Psoas muscle (tissue), 8 donors: Measurements from ENCODE around the gene SPDEF. TPM values are rescaled to one million over a fixed set of nuclear protein-coding genes. Genes with fewer than 3 reads are reported as not detected.

ENCODE experiments used
- ATAC-seq, 4 donors: fragments of 200-7000 bp; cut with Tn5 transposase; one replicate each; pipeline ENCODE4 v1.9.1; 2020; ENCODE audit warnings: moderate library complexity in 3 of 4, mild to moderate bottlenecking in 2 of 4
- DNase-seq, 2 donors: peaks; one replicate each; pipeline ENCODE4 v3.0.0-alpha.2; 2020
- H3K27ac ChIP-seq: fragments of 200-600 bp; one replicate; pipeline ENCODE4 v1.8.0; 2022
- H3K27me3 ChIP-seq, 3 donors: fragments of 200-600 bp in 1 of 3; one replicate each; pipeline versions ENCODE4 v1.6.1 to v1.8.0; 2013 to 2022; ENCODE audit warnings: low read length in 2 of 3, mild to moderate bottlenecking in 2 of 3, moderate library complexity in 1 of 3; ENCODE audit not compliant: insufficient read depth in 3 of 3
- H3K36me3 ChIP-seq, 2 donors: fragments of 200-600 bp in 1 of 2; one replicate each; pipeline versions ENCODE4 v1.6.1 to v1.8.0; 2013 to 2022; ENCODE audit warnings: low read depth in 1 of 2, mild to moderate bottlenecking in 1 of 2, moderate library complexity in 1 of 2; ENCODE audit not compliant: insufficient read depth in 1 of 2
- H3K4me1 ChIP-seq: fragments of 200-600 bp; one replicate; pipeline ENCODE4 v1.8.0; 2022
- H3K4me3 ChIP-seq: fragments of 200-600 bp; one replicate; pipeline ENCODE4 v1.8.0; 2022; ENCODE audit warnings: mild to moderate bottlenecking
- H3K9me3 ChIP-seq: fragments of 200-600 bp; one replicate; pipeline ENCODE4 v1.8.0; 2022
- CTCF ChIP-seq: fragments of 200-600 bp; IDR thresholded peaks from one replicate; pipeline ENCODE4 v1.8.0; 2022; ENCODE audit warnings: antibody characterized with exemption
- WGBS, 3 donors: extraction: QIAGEN DNeasy Blood & Tissue Kit; methylation state at CpG; one replicate each; pipeline versions ENCODE4 v1.1.6 to v1.1.7; 2013; 5-methylcytosine and 5-hydroxymethylcytosine counted together
- intact Hi-C, 2 donors: fragments of 100-400 bp; cut with DNase I; formaldehyde crosslinking; loops; one replicate each; pipeline versions ENCODE4 v1.11.0 to v1.14.2; 2022
- polyA plus RNA-seq, 3 donors: library from polyadenylated mRNA; stranded (reverse); fragments of 200-250 nt; gene quantifications; one replicate each; pipeline ENCODE4 v1.2.3, GENCODE V29; 2013
- total RNA-seq, 4 donors: library from RNA; stranded (reverse); fragmentation: NEBNext Ultra II Directional in 2 of 4; extraction: Animal tissue kit (Norgen Biotek cat#: 25700) in 2 of 4; gene quantifications; one replicate each; pipeline versions ENCODE4 v1.2.1 to v1.2.4, GENCODE V29; 2021 to 2023
- donor health status: healthy with polysubstance abuse.
- donor health status: DM: no; HTN: no; CAD: no; lungs with moderate emphysema.
- donor health status: Bipolar disorder and iron deficiency.
- donor health status: healthy.
- donor health status: DM: yes; HTN: yes; CAD: no.
- donor health status: DM: no; HTN: no; CAD: no.
- donor health status: DM: no; HTN: no; CAD: no.
- donor health status: DM: yes; HTN: yes; CAD: no.

The SPDEF gene
- total and polyA plus RNA-seq, 7 donors, result 0.03 to 0.22 (median 0.21) TPM; not detected in 2

GRCh38 chr6:34511915-34512737 is 44.0 kb downstream of the SPDEF start:
- Histone ChIP-seq H3K27ac (no peak overlapping the region), H3K4me3 (no peak overlapping the region), H3K36me3 (no peaks in the 10 kb centered on the region), H3K9me3 (peaks cover 5% of the 10 kb centered on the region), H3K27me3 (peaks cover 0 to 13% (median 6%) of the 10 kb centered on the region in 3 donors), H3K4me1 (no peaks in the 10 kb centered on the region)
- intact Hi-C loops, result no loop called here
- WGBS, 3 donors, result 51 to 57% (median 54%) methylated on average over 11 to 12 of the region's 12 CpGs
- no peak for TF ChIP-seq CTCF
- no peak for ATAC-seq
- peak in 1 of 2 donors; percentile 42 for DNase-seq

DNA sequence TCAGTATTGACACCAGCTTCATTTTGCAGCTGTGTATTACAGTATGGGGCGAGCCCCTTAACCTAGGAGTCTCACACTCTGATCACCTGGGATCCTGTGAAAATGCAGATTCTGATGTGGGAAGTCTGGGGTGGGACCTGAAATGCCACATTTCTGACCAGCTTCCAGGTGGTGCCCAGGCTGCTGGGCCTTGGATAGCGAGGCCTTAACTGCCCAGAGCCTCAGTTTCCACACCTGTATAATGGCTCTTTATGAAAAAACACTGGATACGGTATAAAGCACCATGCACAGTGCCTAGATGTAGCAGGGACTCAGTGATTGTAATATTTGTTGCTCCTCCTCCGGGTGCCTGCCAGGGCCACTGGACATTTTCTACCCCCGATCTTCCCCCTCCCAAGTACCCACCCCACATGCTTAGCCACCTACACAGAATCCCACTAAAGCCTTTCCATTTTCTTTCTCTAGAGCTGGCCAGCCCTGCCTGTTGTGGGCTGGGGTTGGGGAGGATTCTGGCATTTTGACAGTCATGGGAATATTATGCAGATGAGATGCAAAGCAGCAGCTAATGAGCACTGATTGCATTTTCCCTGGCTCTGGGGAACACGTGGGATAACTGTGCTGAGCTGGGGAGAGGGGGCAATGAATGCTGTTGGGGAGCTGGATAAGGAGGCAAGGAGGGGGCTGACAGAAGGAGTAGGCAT is 44.8 kb downstream of the SPDEF start:
- intact Hi-C loops, result no loop called here
- no peak for TF ChIP-seq CTCF
- H3K27me3 ChIP-seq, result peaks cover 0 to 13% (median 6%) of the 10 kb centered on the region in 3 donors
- 71 to 78% (median 75%) methylated on average over 6 of the region's 6 CpGs for WGBS, 3 donors
- H3K4me1 ChIP-seq, result no peaks in the 10 kb centered on the region
- DNase-seq, result peak in 1 of 2 donors; percentile 2
- H3K9me3 ChIP-seq, result peaks cover 5% of the 10 kb centered on the region
- no peaks in the 10 kb centered on the region for H3K36me3 ChIP-seq
- no peak for ATAC-seq
- no peak overlapping the region for H3K4me3 ChIP-seq
- H3K27ac ChIP-seq, result no peak overlapping the region

DNA sequence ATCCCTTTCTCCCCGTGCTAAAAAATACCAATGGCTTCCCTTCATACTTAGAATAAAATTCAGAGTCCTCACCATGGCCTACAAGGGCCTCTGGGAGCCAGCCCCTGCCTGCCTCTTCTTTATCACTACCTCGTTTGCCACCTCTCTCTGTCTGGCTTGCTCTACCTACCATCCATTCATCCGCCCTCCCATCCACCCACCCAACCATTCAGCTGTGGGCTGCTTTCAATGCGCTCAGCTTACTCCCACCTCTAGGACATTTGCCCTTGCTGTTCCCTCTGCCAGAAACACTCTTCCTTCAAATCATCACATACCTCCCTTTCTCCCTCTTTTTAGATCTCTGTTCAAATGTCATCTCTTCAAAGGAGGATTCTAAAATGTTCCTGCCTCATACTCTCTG is 45.8 kb downstream of the SPDEF start:
- intact Hi-C loops, result no loop called here
- ATAC-seq (no peak), DNase-seq (peak in 1 of 2 donors; percentile 12)
- peaks cover 5% of the 10 kb centered on the region for H3K9me3 ChIP-seq
- TF ChIP-seq CTCF, result no peak
- H3K27ac ChIP-seq, result no peak overlapping the region
- H3K27me3 ChIP-seq, result peaks cover 0 to 10% (median 2%) of the 10 kb centered on the region in 3 donors
- no peaks in the 10 kb centered on the region for H3K4me1 ChIP-seq
- WGBS, 3 donors, result 84 to 88% (median 85%) methylated on average over 4 of the region's 4 CpGs
- no peaks in the 10 kb centered on the region for H3K36me3 ChIP-seq
- H3K4me3 ChIP-seq, result no peak overlapping the region

- Histone ChIP-seq H3K27me3 (peaks cover 0 to 4% (median 0%) of the 10 kb centered on the region in 3 donors), H3K4me3 (no peak overlapping the region), H3K36me3 (no peaks in the 10 kb centered on the region), H3K27ac (no peak overlapping the region), H3K9me3 (peaks cover 5% of the 10 kb centered on the region), H3K4me1 (no peaks in the 10 kb centered on the region)
- DNase-seq, result no peak
- no peak for ATAC-seq
- no peak for TF ChIP-seq CTCF
- WGBS, 3 donors, result 93 to 94% (median 93%) methylated on average over 4 of the region's 4 CpGs
- intact Hi-C loops, result no loop called here
Observed at GRCh38 chr6:34509782-34510181, 46.3 kb downstream of the SPDEF start.
